Measurements from ENCODE around the gene HOXA3. TPM values are rescaled to one million over a fixed set of nuclear protein-coding genes. Genes with fewer than 3 reads are reported as not detected.

Gene HOXA3
- total and polyA plus RNA-seq, 2 of the 13 experiments (the other 11 are each of a cell fraction or from before 2014, with no cell fraction given): 2.9 to 4.6 TPM

DNA sequence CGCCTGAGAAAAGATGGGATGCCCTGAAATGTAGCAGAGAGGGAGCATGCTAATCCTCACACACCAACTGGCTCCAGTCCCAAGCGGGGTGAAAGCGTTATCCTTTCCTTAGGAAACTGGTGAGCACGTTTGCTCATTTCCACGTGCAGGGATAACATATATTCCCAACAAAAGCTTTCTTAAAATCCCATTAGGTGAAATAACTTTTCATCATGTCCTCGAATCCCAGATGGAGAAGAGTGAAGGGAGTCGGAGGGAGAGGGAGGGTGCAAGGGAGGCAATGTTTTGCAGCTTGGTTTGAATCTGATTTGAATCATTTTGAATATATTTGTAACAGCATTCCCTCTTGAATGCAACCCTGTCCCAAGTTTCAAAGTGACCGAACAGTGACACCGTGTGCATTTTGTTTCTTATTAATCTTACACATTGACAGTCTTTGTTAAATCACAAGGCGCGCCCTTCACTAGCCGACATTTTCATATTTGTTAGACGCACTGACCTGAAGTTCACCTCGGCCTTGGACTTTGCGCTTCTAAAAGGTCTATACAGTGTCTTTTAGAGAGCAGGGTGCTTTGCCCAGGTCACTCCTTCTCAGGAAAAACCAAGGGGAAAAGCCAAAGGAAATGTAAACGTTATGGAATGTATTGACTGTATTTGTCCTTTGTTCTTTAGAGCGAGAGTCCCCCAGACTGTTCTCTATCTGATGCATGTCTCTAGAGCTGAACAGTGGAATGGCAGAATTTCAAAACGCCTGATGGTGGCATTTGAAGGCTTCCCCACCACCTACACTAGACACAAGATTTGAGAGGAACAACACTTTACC lies 18.8 kb downstream of the HOXA3 start (continued):
- TF ChIP-seq, protein P1, sequence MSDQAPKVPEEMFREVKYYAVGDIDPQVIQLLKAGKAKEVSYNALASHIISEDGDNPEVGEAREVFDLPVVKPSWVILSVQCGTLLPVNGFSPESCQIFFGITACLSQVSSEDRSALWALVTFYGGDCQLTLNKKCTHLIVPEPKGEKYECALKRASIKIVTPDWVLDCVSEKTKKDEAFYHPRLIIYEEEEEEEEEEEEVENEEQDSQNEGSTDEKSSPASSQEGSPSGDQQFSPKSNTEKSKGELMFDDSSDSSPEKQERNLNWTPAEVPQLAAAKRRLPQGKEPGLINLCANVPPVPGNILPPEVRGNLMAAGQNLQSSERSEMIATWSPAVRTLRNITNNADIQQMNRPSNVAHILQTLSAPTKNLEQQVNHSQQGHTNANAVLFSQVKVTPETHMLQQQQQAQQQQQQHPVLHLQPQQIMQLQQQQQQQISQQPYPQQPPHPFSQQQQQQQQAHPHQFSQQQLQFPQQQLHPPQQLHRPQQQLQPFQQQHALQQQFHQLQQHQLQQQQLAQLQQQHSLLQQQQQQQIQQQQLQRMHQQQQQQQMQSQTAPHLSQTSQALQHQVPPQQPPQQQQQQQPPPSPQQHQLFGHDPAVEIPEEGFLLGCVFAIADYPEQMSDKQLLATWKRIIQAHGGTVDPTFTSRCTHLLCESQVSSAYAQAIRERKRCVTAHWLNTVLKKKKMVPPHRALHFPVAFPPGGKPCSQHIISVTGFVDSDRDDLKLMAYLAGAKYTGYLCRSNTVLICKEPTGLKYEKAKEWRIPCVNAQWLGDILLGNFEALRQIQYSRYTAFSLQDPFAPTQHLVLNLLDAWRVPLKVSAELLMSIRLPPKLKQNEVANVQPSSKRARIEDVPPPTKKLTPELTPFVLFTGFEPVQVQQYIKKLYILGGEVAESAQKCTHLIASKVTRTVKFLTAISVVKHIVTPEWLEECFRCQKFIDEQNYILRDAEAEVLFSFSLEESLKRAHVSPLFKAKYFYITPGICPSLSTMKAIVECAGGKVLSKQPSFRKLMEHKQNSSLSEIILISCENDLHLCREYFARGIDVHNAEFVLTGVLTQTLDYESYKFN (CRISPR knock-in tag; conservative IDR thresholded peaks at IDR 0.05): peak; percentile 82
- TF ChIP-seq ZNF331 (CRISPR knock-in tag; IDR thresholded peaks at IDR 0.05) (no peak), TCF7 (IDR thresholded peaks at IDR 0.05; ENCODE audit: low read depth) (peak; percentile 57; the same call in 1 of the 2 replicates), THAP11 (CRISPR knock-in tag; IDR thresholded peaks at IDR 0.05) (0 out of 2 replicates have a peak, but pooled peaks have one; percentile 17), TSC22D2 (CRISPR knock-in tag; IDR thresholded peaks at IDR 0.05; ENCODE audit: borderline replicate concordance) (no peak), ZNF557 (CRISPR knock-in tag; IDR thresholded peaks at IDR 0.05) (no peak), POGZ (CRISPR knock-in tag; IDR thresholded peaks at IDR 0.05) (0 out of 2 replicates have a peak, but pooled peaks have one; percentile 29), LCORL (IDR thresholded peaks at IDR 0.05) (no peak), LCORL (CRISPR knock-in tag; IDR thresholded peaks at IDR 0.05) (peak; percentile 67; the same call in 1 of the 2 replicates), SCMH1 (CRISPR knock-in tag; IDR thresholded peaks at IDR 0.05; ENCODE audit: borderline replicate concordance) (no peak), ZNF264 (CRISPR knock-in tag; IDR thresholded peaks at IDR 0.05) (no peak), SMC3 (IDR thresholded peaks at IDR 0.05; ENCODE audit: low read length) (peak; percentile 14; the same call in 1 of the 2 replicates), MBNL3 (CRISPR knock-in tag; conservative IDR thresholded peaks at IDR 0.05) (no peak)
- TF ChIP-seq, protein P2, sequence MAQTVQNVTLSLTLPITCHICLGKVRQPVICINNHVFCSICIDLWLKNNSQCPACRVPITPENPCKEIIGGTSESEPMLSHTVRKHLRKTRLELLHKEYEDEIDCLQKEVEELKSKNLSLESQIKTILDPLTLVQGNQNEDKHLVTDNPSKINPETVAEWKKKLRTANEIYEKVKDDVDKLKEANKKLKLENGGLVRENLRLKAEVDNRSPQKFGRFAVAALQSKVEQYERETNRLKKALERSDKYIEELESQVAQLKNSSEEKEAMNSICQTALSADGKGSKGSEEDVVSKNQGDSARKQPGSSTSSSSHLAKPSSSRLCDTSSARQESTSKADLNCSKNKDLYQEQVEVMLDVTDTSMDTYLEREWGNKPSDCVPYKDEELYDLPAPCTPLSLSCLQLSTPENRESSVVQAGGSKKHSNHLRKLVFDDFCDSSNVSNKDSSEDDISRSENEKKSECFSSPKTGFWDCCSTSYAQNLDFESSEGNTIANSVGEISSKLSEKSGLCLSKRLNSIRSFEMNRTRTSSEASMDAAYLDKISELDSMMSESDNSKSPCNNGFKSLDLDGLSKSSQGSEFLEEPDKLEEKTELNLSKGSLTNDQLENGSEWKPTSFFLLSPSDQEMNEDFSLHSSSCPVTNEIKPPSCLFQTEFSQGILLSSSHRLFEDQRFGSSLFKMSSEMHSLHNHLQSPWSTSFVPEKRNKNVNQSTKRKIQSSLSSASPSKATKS (CRISPR knock-in tag; IDR thresholded peaks at IDR 0.05): no peak
- TF ChIP-seq, protein P3, sequence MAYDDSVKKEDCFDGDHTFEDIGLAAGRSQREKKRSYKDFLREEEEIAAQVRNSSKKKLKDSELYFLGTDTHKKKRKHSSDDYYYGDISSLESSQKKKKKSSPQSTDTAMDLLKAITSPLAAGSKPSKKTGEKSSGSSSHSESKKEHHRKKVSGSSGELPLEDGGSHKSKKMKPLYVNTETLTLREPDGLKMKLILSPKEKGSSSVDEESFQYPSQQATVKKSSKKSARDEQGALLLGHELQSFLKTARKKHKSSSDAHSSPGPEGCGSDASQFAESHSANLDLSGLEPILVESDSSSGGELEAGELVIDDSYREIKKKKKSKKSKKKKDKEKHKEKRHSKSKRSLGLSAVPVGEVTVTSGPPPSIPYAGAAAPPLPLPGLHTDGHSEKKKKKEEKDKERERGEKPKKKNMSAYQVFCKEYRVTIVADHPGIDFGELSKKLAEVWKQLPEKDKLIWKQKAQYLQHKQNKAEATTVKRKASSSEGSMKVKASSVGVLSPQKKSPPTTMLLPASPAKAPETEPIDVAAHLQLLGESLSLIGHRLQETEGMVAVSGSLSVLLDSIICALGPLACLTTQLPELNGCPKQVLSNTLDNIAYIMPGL (CRISPR knock-in tag; IDR thresholded peaks at IDR 0.05; ENCODE audit: borderline replicate concordance in 1 of 2, low read depth in 1 of 2): peak in 1 of 2 experiments; percentile 10; a peak in 1 of 4 replicates
- TF ChIP-seq, protein P4, sequence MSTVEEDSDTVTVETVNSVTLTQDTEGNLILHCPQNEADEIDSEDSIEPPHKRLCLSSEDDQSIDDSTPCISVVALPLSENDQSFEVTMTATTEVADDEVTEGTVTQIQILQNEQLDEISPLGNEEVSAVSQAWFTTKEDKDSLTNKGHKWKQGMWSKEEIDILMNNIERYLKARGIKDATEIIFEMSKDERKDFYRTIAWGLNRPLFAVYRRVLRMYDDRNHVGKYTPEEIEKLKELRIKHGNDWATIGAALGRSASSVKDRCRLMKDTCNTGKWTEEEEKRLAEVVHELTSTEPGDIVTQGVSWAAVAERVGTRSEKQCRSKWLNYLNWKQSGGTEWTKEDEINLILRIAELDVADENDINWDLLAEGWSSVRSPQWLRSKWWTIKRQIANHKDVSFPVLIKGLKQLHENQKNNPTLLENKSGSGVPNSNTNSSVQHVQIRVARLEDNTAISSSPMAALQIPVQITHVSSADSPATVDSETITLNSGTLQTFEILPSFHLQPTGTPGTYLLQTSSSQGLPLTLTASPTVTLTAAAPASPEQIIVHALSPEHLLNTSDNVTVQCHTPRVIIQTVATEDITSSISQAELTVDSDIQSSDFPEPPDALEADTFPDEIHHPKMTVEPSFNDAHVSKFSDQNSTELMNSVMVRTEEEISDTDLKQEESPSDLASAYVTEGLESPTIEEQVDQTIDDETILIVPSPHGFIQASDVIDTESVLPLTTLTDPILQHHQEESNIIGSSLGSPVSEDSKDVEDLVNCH (CRISPR knock-in tag; IDR thresholded peaks at IDR 0.05): no peak
- TF ChIP-seq, protein P5, sequence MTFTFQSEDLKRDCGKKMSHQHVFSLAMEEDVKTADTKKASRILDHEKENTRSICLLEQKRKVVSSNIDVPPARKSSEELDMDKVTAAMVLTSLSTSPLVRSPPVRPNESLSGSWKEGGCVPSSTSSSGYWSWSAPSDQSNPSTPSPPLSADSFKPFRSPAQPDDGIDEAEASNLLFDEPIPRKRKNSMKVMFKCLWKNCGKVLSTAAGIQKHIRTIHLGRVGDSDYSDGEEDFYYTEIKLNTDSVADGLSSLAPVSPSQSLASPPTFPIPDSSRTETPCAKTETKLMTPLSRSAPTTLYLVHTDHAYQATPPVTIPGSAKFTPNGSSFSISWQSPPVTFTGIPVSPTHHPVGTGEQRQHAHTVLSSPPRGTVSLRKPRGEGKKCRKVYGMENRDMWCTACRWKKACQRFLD (CRISPR knock-in tag; IDR thresholded peaks at IDR 0.05; ENCODE audit: borderline replicate concordance): no peak

Measured in HepG2 (cell line).